ENCODE results near the gene TNIP1.

The TNIP1 gene

GRCh38 chr5:151105561-151105960 lies 24.7 kb upstream of the TNIP1 start:
- no peak for DNase-seq

DNA sequence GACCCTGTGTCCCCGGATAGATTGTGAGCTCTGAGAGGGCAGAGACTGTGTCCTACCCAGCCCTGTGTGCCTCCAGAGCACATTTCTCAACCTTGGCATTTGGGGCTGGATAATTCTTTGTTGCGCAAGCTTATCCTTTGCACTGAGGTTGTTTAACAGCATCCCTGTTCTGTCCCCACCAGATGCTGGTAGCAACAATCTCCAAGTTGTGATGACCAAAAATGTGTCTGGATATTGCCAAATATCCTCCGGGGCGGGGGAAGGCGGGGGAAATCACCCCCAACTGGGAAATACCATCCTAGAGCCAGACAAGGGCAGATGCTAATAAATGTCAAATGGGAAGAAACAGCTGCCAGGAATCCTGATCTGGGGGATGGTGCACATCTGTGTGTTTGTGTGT lies 24.0 kb upstream of the TNIP1 start:
- no peak for DNase-seq

DNA sequence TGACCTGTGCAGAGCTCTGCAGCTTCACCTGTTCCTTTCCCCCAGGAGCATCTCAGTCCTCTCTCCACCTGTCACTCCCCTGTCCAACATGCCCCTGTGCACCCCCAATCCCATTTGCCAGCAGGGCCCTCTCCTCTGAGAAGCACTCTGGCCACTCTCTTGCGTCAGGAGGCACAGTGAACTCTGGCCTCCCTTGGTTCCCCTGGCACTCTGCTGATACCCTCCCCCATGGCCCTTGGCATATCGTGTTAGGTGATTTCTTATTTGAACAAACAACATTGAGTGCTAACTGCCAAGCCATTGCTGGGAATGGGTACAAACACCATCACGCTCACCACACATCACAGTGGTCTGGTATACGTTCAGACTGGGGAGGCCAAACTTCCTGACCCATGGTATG lies 20.9 kb upstream of the TNIP1 start:
- DNase-seq: no peak

DNA sequence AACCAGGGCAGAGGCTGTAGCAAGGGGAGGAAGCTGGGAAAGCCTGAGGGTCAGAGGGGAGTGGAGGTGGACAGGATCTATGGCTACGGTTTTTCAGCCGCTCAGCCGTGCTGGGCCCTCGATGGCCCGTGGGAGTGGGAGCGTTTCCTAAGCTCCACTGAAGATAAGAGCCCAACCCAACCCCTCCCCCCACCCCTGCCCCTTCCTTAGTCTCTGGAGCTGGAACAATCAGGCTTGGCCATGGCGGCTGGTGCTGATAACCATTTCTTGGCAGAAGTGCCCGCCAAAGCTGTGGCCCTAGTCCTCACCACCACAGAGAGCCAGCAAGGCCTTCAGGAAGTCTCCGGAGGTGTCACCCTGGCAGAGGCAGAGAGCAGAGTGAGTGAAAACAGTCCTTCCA lies 20.3 kb upstream of the TNIP1 start:
- no peak for DNase-seq

DNA sequence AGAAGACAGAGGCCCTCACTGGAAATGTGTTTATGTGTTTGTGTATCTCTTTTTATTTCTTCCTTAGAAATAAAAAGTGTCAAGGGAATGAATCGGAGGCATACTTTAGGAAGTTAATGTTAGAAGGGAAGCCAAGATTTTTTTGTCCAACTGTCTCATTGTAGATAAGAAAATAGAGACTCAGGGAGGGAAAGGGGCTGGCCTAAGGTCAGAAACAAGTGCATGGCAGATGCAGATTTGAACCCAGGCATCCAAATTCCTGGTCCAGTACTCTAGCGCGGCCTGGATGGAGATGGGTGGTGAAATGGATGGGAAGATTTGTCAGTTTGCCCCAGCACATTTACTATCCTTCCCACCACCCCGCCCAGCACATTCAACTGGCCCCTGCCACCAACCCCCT lies 19.8 kb upstream of the TNIP1 start:
- no peak for DNase-seq

DNA sequence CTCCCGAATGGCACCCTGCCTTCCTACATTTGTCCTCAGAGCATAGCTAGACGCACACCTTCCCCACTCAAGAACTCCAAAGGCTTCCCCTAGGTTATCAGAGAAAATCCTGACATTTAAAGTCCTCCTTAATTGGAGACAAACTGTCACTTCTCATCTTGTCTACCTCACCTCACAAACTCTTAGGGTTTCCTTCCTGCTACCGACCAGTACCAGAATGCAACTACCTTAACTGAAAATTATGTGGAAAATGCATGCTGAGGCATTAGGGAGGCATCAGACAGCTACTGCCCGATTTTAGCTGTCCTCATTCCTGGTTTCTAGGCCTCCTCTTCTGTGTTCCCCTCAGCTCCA lies 17.9 kb upstream of the TNIP1 start:
- DNase-seq: no peak

DNA sequence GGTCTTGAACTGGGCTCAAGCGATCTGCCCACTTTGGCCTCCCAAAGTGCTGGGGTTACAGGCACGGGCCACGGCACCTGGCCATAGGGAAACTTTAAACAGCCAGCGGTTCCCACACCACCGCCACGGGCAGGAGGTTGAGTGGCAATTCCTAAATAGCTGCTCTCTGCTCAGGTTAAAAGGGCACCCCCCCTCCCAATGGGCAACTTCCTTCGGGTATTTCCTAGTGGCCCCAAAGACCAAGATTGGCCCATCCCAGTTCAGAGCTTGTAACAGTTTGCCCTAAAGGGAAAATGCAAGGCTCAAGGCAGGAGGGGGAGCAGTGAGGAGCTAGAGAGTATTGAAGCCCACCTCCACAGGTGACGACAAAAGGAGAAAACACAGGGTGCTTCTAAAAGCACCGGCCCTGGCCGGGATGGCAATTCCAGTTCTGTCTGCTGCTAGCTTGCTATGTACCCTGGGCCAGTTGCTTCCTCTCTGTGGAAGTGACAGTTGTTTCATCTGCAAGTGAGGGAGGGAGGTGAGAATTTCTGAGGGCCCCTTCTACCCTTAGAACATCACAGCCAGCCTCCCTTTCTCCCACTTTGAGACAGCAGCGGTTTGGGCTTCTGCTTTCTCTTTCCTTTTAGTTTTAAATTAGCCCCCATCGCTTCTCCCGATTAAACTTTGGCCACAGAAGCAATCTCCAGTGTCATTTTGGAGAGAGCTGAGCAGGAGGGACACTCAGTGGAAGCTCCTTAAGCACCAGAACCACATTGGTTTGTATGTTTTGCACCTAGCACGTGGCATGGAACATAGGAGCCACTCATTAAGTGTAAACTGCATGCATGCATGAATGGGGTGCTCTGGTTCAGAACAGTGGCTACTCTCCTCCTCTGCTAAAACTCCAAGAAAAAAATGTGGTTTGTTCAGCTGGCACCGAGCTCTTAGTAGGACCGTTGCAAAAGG lies 17.3 kb upstream of the TNIP1 start:
- peak; percentile 81 for DNase-seq

- no peak for DNase-seq
These were observed 16.2 kb upstream of the TNIP1 start for GRCh38 chr5:151097061-151097460.

DNA sequence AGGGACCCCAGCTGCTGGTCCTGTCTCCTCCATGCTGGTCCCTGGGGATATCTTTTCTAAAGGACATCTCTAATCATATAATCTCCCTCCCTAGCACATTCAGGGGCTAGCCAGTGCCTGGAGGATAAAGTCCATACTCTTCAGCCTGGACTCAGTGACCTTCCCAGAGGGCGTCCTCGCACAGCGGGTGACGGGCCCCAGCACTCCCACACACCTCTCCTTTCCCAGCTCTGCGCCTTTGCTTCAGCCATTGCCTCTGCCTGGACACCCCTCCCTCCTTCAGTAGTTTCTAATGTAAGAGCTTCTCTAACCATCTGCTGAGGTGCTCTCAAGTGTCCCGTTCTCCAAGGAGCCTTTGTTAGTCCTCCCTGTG lies 15.2 kb upstream of the TNIP1 start:
- DNase-seq: no peak

- no peak for DNase-seq
These were observed 14.6 kb upstream of the TNIP1 start for GRCh38 chr5:151095341-151096000.

GRCh38 chr5:151094852-151095245 lies 14.0 kb upstream of the TNIP1 start:
- no peak for DNase-seq

DNA sequence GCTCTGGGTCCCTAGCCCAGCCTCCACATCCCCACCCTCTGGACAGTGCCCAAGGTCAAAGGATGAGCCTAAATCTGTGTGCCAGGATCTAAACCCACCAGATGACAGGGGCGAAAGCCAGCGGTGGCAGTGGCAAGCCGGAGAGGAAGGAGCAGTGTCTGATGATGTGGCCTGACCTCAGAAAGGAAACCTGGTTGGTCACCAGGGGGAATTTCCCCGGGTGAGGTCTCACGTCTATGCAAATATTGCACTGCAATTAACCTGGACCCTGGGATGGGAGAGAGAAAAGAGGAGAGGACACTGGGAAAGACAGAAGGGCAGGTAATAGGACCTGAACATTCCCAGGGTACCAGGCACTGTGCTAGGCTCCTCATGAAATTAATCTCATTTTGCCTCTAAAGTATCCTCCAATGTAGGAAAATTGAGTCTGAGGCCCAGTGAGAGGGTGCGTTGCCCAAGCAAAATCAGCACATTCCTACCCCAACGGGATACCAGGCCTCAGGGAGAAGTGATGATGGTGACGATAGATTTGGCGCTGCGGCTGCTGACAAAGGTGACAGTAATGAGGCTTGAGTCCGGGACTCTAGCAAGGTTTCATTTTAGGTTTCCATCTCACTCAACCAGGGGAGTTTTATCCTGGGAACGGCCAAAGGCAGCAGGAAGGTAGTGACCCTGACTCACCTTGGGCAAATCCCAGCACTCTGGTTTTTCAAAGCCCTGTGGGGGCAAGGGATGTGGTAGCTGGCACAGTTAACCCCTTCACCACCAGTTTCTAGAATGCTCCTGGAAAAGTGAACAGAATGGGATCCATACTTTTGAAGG lies 13.4 kb upstream of the TNIP1 start:
- peak; percentile 86 for DNase-seq

DNA sequence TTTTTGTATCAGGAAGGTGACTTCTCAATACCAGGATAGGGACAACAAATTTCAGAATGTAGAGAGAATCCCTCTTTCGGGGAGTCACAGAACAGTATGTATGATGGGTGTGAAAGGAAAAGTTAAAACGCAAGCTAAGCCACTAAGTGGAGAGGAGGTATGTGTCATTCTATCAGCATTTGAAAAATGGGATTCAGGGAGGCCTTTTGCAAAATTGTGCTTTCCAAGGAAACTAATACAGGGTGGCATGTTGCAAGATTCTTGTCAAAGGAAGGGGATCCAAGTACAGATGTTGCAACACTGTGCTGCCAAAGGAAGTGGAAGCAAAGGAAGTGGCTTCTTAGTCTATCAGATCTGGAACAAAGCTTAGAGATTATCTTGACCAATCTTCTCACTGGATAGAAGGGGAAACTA lies 12.6 kb upstream of the TNIP1 start:
- peak; percentile 65 for DNase-seq

GRCh38 chr5:151092762-151093161 lies 11.9 kb upstream of the TNIP1 start:
- DNase-seq: no peak

DNA sequence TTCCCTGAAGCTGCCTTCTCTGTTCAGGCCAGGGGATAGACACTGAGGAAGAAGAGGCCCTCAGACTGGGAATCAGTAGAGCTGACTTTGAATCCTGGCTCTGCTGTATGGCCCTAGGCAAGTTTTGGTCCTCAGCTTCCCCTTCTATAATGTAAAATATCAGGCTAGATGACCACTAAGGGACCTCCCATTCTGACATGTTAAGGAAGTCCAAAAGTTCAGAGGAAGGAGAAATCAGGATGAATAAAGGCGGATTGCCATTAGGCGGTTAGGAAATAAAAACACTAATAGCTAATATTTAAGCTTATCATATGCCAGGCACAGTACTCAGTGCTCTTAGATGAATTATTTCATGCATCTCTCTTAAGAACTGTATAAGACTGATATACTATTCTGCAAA lies 8.9 kb upstream of the TNIP1 start:
- DNase-seq: no peak

DNA sequence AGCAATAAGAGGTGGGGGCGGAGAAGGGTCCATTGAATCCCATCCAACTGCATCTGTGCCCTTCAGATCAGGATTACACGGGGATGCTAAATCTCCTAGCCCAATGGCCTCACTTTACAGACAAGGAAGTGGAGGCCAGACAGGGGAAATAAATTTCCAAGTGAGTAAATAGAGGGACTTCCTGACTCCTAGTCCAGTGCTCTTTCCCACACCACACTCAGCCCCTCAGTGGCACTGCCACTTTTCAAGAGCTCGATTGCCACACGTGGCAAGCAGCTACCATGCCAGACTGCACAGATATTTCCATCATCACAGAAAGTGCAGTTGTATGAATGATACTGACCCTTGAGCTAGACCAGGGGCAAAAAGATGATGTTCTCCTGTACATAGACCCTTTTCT lies 8.2 kb upstream of the TNIP1 start:
- DNase-seq: no peak

DNA sequence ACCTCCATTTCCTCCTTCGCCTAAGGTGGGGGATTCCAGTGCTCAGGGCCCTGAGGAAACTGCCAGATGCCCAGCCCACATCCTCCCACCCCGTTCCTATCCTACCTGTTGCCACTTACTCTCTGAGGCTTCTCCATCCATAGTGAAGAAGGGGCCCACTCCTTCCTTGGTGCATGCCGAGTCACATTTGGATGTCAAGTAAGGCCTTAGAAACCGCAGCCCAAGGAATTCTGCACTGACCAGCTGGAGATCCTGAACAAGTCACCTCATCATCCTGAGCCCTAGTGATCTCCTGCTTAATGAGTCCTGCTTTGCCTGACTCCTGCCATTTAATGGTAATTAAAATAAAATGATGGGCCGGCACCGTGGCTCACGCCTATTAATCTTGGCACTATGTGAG lies 6.7 kb upstream of the TNIP1 start:
- DNase-seq: no peak

DNA sequence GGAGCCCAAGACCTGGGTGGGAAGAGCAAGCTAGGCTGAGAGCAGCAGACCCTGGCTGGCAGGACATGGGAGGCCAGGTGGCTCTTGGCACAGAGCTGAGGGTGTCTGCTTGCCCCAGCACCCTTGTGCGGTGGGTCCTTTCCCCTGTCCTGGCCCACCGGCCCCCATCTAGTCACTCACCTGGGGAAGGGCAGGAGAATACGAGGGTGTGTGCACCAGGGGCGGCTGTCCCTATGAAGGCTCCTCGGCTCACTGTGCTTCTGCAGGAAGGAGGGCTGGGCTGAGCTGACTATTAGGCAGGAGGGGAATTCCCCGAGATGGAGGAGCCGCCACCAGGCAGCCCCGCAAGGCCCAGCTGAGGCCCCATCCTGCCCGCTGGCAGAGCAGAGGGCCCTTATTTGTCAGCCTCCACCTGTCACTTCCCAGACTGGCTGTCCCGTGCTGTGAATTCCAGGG lies 6.1 kb upstream of the TNIP1 start:
- DNase-seq: peak; percentile 82

DNA sequence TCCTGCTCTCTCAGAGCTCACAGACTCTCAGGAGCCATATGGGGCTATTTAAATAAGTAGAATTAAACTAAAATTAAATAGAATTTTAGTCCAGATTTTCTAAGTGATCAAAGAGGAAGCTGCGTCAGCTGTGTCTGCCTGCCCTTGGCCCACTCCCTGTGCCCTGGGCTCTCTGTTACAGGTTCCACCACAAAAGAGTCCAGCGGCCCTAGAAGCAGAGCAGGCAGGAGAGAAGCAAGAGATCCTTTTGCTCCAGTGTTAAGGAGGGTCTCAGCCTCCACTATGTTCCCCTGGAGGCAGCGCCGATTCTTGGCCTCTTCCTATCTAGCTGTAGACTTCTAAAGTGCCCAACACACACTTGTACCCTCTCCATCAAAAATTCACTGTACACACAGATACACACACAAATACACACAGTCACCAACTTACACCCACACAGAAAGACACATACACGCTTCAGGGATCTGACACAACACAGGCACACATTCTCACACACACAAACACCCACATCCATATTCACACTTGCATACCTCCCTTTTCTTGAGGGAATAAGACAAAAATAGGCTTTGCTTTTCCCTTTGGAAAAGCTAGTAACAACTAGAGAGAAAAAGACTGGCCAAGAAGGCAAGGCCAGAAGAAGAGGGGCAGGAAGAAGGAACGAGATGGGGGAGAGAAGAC lies 5.5 kb upstream of the TNIP1 start:
- no peak for DNase-seq

DNA sequence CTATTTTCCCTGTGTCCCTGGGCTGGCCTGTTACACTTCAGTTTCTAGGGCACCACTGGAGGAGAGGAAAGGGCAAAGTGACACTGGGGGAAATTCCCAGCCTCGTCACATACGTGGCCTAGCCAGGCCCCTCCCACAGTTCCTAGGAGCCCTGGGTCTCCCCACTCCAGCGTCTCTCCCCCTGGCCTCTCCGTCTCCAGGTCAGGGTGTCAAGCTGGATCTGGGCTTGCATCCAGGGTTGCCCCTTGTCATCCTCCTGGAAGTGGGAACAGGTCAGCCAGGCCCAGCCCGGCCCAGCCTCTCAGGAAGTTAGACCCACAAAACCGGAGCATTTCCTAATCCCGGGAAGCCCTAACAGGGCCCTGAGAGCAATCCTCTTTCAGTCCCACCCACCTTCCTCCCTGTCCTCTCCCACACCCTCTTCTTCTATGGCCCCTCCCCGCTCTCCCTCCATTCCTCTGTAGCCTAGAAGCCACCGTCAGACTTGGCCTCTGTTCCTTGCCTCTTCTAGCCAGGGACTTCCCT lies 4.7 kb upstream of the TNIP1 start:
- DNase-seq: peak; percentile 53

DNA sequence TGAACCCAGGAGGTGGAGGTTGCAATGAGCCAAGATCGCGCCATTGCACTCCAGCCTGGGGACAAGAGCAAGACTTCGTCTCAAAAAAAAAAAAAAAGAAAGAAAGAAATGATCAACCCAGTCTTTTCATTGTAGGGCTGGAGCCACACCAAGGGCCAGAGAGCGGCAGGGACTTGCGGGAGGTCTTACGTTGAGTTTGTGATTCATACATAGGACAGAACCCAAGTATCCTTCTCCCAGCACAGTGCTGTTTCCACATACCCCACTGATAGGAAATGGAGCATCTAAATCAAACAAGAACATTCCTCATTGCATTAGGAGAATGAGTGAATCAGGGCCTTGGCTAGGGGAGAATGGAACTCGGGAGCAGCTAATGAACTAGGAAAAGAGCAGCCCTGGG lies 3.5 kb upstream of the TNIP1 start:
- no peak for DNase-seq

DNA sequence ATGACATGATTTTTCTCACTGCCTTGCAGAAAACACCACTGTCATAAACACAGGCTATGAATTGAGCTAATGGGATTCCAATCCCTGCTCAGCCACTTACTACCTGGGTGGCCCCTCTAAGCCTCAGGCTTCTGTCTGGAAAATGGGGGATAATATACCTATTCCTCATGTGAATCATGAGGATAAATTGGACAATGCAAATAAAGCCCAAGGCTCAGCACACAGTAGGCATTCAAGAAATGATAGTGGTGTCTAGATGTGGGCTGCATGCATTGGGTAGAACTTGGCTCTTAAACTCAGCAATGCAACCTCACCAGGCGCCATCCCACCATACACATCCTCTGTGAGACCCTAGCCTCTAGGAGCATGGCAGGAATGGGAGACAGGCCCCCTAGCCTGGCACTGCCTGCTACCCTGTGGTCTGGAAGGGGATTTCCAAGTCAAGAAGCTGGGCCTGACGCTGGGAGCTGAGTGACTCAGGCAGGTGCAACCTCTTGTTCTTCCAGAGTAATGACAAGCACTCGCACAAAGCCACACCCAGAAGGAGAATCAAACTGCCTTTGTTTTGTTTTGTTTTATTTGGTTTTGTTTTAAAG lies 2.3 kb upstream of the TNIP1 start:
- DNase-seq: peak; percentile 85
